ENCODE measurements around the gene RNF227.

RNF227 gene

GRCh38 chr17:7888184-7888920 lies 27.7 kb downstream of the RNF227 start, which contains the start of gene CHD3:
TSS of gene CHD3 (plus strand) at chr17:7888789. CDS start at chr17:7889001, 212 bp downstream.
- no peak within 1 kb of the TSS for H2AFZ ChIP-seq (ENCODE audit: low read length, unreplicated experiment)

GRCh38 chr17:7887482-7888183 lies 28.5 kb downstream of the RNF227 start:
- H2AFZ ChIP-seq (ENCODE audit: low read length, unreplicated experiment) = no peak overlapping the region

More at GRCh38 chr17:7888184-7888920, 27.7 kb downstream of the RNF227 start, which contains the start of gene CHD3:
- peaks cover 26% of the 10 kb centered on the region for H3K4me1 ChIP-seq (ENCODE audit: control insufficient read depth, insufficient read depth, low read length, unreplicated experiment)
- peak within 1 kb of the TSS; percentile 79 for H3K4me3 ChIP-seq (ENCODE audit: low read depth, low read length)
- H3K79me2 ChIP-seq (ENCODE audit: control insufficient read depth, insufficient read depth, low read length, unreplicated experiment) = peaks cover 30% of the 10 kb centered on the region
- H3K36me3 ChIP-seq (ENCODE audit: insufficient read depth, low read length) = no peaks in the 10 kb centered on the region
- no peaks in the 10 kb centered on the region for H3K27me3 ChIP-seq (ENCODE audit: insufficient read depth, low read length)
- peak within 1 kb of the TSS; percentile 79 for H3K27ac ChIP-seq (ENCODE audit: low read depth, low read length)

GRCh38 chr17:7887038-7887481 lies 29.0 kb downstream of the RNF227 start:
- H3K27ac ChIP-seq (ENCODE audit: low read depth, low read length) = peak overlapping the region; percentile 83

More at GRCh38 chr17:7887482-7888183, 28.5 kb downstream of the RNF227 start:
- Histone ChIP-seq H3K27me3 (ENCODE audit: insufficient read depth, low read length) (no peaks in the 10 kb centered on the region), H3K4me1 (ENCODE audit: control insufficient read depth, insufficient read depth, low read length, unreplicated experiment) (peaks cover 33% of the 10 kb centered on the region), H3K36me3 (ENCODE audit: insufficient read depth, low read length) (no peaks in the 10 kb centered on the region), H3K79me2 (ENCODE audit: control insufficient read depth, insufficient read depth, low read length, unreplicated experiment) (peaks cover 30% of the 10 kb centered on the region), H3K4me3 (ENCODE audit: low read depth, low read length) (peak overlapping the region; percentile 91), H3K27ac (ENCODE audit: low read depth, low read length) (peak overlapping the region; percentile 83)

GRCh38 chr17:7886227-7887037 lies 29.7 kb downstream of the RNF227 start:
- peaks cover 44% of the 10 kb centered on the region for H3K4me1 ChIP-seq (ENCODE audit: control insufficient read depth, insufficient read depth, low read length, unreplicated experiment)

More at GRCh38 chr17:7887038-7887481, 29.0 kb downstream of the RNF227 start:
- Histone ChIP-seq H3K36me3 (ENCODE audit: insufficient read depth, low read length) (no peaks in the 10 kb centered on the region), H2AFZ (ENCODE audit: low read length, unreplicated experiment) (no peak overlapping the region), H3K27me3 (ENCODE audit: insufficient read depth, low read length) (no peaks in the 10 kb centered on the region), H3K4me1 (ENCODE audit: control insufficient read depth, insufficient read depth, low read length, unreplicated experiment) (peaks cover 39% of the 10 kb centered on the region), H3K4me3 (ENCODE audit: low read depth, low read length) (peak overlapping the region; percentile 91), H3K79me2 (ENCODE audit: control insufficient read depth, insufficient read depth, low read length, unreplicated experiment) (peaks cover 30% of the 10 kb centered on the region)

GRCh38 chr17:7885367-7886226 lies 30.5 kb downstream of the RNF227 start:
- Histone ChIP-seq H3K4me3 (ENCODE audit: low read depth, low read length) (peak overlapping the region; percentile 91), H3K79me2 (ENCODE audit: control insufficient read depth, insufficient read depth, low read length, unreplicated experiment) (peaks cover 30% of the 10 kb centered on the region), H3K4me1 (ENCODE audit: control insufficient read depth, insufficient read depth, low read length, unreplicated experiment) (peaks cover 52% of the 10 kb centered on the region), H3K36me3 (ENCODE audit: insufficient read depth, low read length) (no peaks in the 10 kb centered on the region), H2AFZ (ENCODE audit: low read length, unreplicated experiment) (no peak overlapping the region), H3K27ac (ENCODE audit: low read depth, low read length) (peak overlapping the region; percentile 83), H3K27me3 (ENCODE audit: insufficient read depth, low read length) (no peaks in the 10 kb centered on the region)

More at GRCh38 chr17:7886227-7887037, 29.7 kb downstream of the RNF227 start:
- Histone ChIP-seq H3K27me3 (ENCODE audit: insufficient read depth, low read length) (no peaks in the 10 kb centered on the region), H3K36me3 (ENCODE audit: insufficient read depth, low read length) (no peaks in the 10 kb centered on the region), H2AFZ (ENCODE audit: low read length, unreplicated experiment) (no peak overlapping the region), H3K4me3 (ENCODE audit: low read depth, low read length) (peak overlapping the region; percentile 91), H3K79me2 (ENCODE audit: control insufficient read depth, insufficient read depth, low read length, unreplicated experiment) (peaks cover 30% of the 10 kb centered on the region), H3K27ac (ENCODE audit: low read depth, low read length) (peak overlapping the region; percentile 83)

GRCh38 chr17:7884581-7885366 lies 31.3 kb downstream of the RNF227 start:
- peaks cover 50% of the 10 kb centered on the region for H3K4me1 ChIP-seq (ENCODE audit: control insufficient read depth, insufficient read depth, low read length, unreplicated experiment)
- no peaks in the 10 kb centered on the region for H3K27me3 ChIP-seq (ENCODE audit: insufficient read depth, low read length)
- 0 out of 2 replicates have a peak, but pooled peaks cover under 1% of the 10 kb centered on the region for H3K36me3 ChIP-seq (ENCODE audit: insufficient read depth, low read length)
- no peak overlapping the region for H2AFZ ChIP-seq (ENCODE audit: low read length, unreplicated experiment)
- H3K79me2 ChIP-seq (ENCODE audit: control insufficient read depth, insufficient read depth, low read length, unreplicated experiment) = peaks cover 28% of the 10 kb centered on the region
- peak overlapping the region; percentile 83; the same call in 1 of the 2 replicates for H3K27ac ChIP-seq (ENCODE audit: low read depth, low read length)
- H3K4me3 ChIP-seq (ENCODE audit: low read depth, low read length) = peak overlapping the region; percentile 91

GRCh38 chr17:7883781-7884386 lies 32.2 kb downstream of the RNF227 start:
- Histone ChIP-seq H3K27ac (ENCODE audit: low read depth, low read length) (peak overlapping the region; percentile 52), H3K27me3 (ENCODE audit: insufficient read depth, low read length) (no peaks in the 10 kb centered on the region), H3K36me3 (ENCODE audit: insufficient read depth, low read length) (0 out of 2 replicates have a peak, but pooled peaks cover 6% of the 10 kb centered on the region), H3K79me2 (ENCODE audit: control insufficient read depth, insufficient read depth, low read length, unreplicated experiment) (peaks cover 20% of the 10 kb centered on the region), H3K4me3 (ENCODE audit: low read depth, low read length) (peak overlapping the region; percentile 76), H3K4me1 (ENCODE audit: control insufficient read depth, insufficient read depth, low read length, unreplicated experiment) (peaks cover 44% of the 10 kb centered on the region), H2AFZ (ENCODE audit: low read length, unreplicated experiment) (peak overlapping the region; percentile 76)

- Histone ChIP-seq H2AFZ (ENCODE audit: low read length, unreplicated experiment) (no peak overlapping the region), H3K36me3 (ENCODE audit: insufficient read depth, low read length) (0 out of 2 replicates have a peak, but pooled peaks cover 6% of the 10 kb centered on the region), H3K27ac (ENCODE audit: low read depth, low read length) (peak overlapping the region; percentile 52; the same call in 1 of the 2 replicates), H3K79me2 (ENCODE audit: control insufficient read depth, insufficient read depth, low read length, unreplicated experiment) (peaks cover 9% of the 10 kb centered on the region), H3K4me3 (ENCODE audit: low read depth, low read length) (peak overlapping the region; percentile 76), H3K4me1 (ENCODE audit: control insufficient read depth, insufficient read depth, low read length, unreplicated experiment) (peaks cover 32% of the 10 kb centered on the region), H3K27me3 (ENCODE audit: insufficient read depth, low read length) (no peaks in the 10 kb centered on the region)
Observed at GRCh38 chr17:7882629-7883028, 33.5 kb downstream of the RNF227 start.

GRCh38 chr17:7882068-7882467 lies 34.0 kb downstream of the RNF227 start:
- Histone ChIP-seq H3K4me3 (ENCODE audit: low read depth, low read length) (no peak overlapping the region), H3K4me1 (ENCODE audit: control insufficient read depth, insufficient read depth, low read length, unreplicated experiment) (peaks cover 32% of the 10 kb centered on the region), H3K36me3 (ENCODE audit: insufficient read depth, low read length) (0 out of 2 replicates have a peak, but pooled peaks cover 6% of the 10 kb centered on the region), H3K27ac (ENCODE audit: low read depth, low read length) (no peak overlapping the region), H2AFZ (ENCODE audit: low read length, unreplicated experiment) (no peak overlapping the region), H3K27me3 (ENCODE audit: insufficient read depth, low read length) (no peaks in the 10 kb centered on the region), H3K79me2 (ENCODE audit: control insufficient read depth, insufficient read depth, low read length, unreplicated experiment) (peaks cover 9% of the 10 kb centered on the region)
